Erythroblast (primary cell): ENCODE measurements around the gene SVOPL.
"Not testable (repeated sequence)": the region's sequence is repeated elsewhere in the genome, so short reads cannot be mapped to it uniquely, and the experiment has no call there.

Experiments used
- DNase-seq, 2 experiments: peaks; one replicate each; lab custom pipeline; 2025; lab: John Stamatoyannopoulos, UW
- GATA1 ChIP-seq: IDR thresholded peaks from 2 replicates; pipeline ENCODE4 v1.6.1; 2011; ENCODE audit warnings: low read depth, mild to moderate bottlenecking, control low read depth, low read length, moderate library complexity
- POLR2A ChIP-seq: IDR thresholded peaks from 2 replicates; pipeline ENCODE4 v1.6.1; 2011; ENCODE audit warnings: mild to moderate bottlenecking, low read length

Gene SVOPL

GRCh38 chr7:138727336-138728099, 26.4 kb upstream of the SVOPL start:
- TF ChIP-seq GATA1 (no peak), POLR2A (no peak)
- no peak for DNase-seq

- TF ChIP-seq GATA1, result no peak
- no peak for TF ChIP-seq POLR2A
- DNase-seq, result no peak
Observed at GRCh38 chr7:138726288-138726687, 25.1 kb upstream of the SVOPL start.

GRCh38 chr7:138720286-138720685, 19.1 kb upstream of the SVOPL start:
- TF ChIP-seq POLR2A (no peak), GATA1 (no peak)
- no peak for DNase-seq

GRCh38 chr7:138716889-138717288, 15.7 kb upstream of the SVOPL start:
- no peak for DNase-seq
- TF ChIP-seq GATA1 (no peak), POLR2A (no peak)

GRCh38 chr7:138713191-138713590, 12.0 kb upstream of the SVOPL start:
- no peak for TF ChIP-seq GATA1
- TF ChIP-seq POLR2A, result no peak
- DNase-seq, result no peak

- DNase-seq, result no peak
- TF ChIP-seq GATA1 (no peak), POLR2A (no peak)
Observed at GRCh38 chr7:138712652-138713051, 11.5 kb upstream of the SVOPL start.

- no peak for TF ChIP-seq POLR2A
- no peak for TF ChIP-seq GATA1
- DNase-seq, result no peak
Observed at GRCh38 chr7:138710536-138711385, 9.6 kb upstream of the SVOPL start.

GRCh38 chr7:138705167-138705566, 4.0 kb upstream of the SVOPL start:
- TF ChIP-seq POLR2A, result no peak
- no peak for TF ChIP-seq GATA1
- no peak for DNase-seq

GRCh38 chr7:138701537-138701923, 368 bp upstream of the SVOPL start:
- no peak for DNase-seq
- TF ChIP-seq GATA1 (no peak), POLR2A (no peak)

- TF ChIP-seq GATA1 (no peak), POLR2A (no peak)
Observed at GRCh38 chr7:138699661-138700060, 1.5 kb downstream of the SVOPL start.

GRCh38 chr7:138698281-138698680, 2.9 kb downstream of the SVOPL start:
- no peak for DNase-seq
- TF ChIP-seq POLR2A (no peak), GATA1 (no peak)

More at GRCh38 chr7:138699661-138700060, 1.5 kb downstream of the SVOPL start:
- no peak for DNase-seq

- TF ChIP-seq GATA1 (no peak), POLR2A (no peak)
- no peak for DNase-seq
Observed at GRCh38 chr7:138697535-138698182, 3.5 kb downstream of the SVOPL start.

- not testable (repeated sequence) for DNase-seq
Observed at GRCh38 chr7:138695776-138696175, 5.4 kb downstream of the SVOPL start.

GRCh38 chr7:138695106-138695505, 6.1 kb downstream of the SVOPL start:
- TF ChIP-seq POLR2A (no peak), GATA1 (no peak)
- DNase-seq, result no peak

GRCh38 chr7:138691178-138691577, 10.0 kb downstream of the SVOPL start:
- TF ChIP-seq GATA1 (no peak), POLR2A (no peak)
- DNase-seq, result no peak
